GM10266 (cell line): ENCODE measurements around the gene ABCD4.
"Not testable (repeated sequence)": the region's sequence is repeated elsewhere in the genome, so short reads cannot be mapped to it uniquely, and the experiment has no call there.

Experiments
- DNase-seq: peaks from one replicate; pipeline ENCODE4 v3.0.0; 2012; ENCODE audit errors: extremely low spot score
- TF ChIP-seq, protein P1 (sequence below): IDR thresholded peaks from 2 replicates; pipeline ENCODE4 v1.5.1; 2012; ENCODE audit warnings: mild to moderate bottlenecking, low read depth; ENCODE audit not compliant: control insufficient read depth, insufficient read depth; ENCODE audit errors: missing control alignments

Gene ABCD4

DNA sequence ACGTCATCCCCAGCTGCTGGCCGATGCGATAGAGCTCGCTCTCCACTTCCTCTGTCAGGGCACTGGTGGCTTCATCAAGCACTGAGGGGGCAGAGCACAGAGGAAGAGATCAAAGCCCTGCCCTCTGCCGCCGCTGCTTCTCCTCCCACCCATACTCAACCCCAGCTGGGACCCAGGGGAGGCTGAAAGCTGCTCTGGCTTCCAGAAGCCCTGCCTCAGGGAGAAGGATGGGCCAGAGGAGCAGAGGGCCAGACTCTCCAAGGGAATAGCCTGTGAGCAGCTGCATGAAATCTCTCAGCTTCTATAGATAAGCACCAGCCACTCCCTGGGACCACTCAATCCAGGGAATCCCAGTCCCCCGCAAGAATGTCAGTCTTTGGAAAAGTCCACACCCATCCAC is 16.0 kb downstream of the ABCD4 start:
- DNase-seq = no peak
- TF ChIP-seq, protein P1, sequence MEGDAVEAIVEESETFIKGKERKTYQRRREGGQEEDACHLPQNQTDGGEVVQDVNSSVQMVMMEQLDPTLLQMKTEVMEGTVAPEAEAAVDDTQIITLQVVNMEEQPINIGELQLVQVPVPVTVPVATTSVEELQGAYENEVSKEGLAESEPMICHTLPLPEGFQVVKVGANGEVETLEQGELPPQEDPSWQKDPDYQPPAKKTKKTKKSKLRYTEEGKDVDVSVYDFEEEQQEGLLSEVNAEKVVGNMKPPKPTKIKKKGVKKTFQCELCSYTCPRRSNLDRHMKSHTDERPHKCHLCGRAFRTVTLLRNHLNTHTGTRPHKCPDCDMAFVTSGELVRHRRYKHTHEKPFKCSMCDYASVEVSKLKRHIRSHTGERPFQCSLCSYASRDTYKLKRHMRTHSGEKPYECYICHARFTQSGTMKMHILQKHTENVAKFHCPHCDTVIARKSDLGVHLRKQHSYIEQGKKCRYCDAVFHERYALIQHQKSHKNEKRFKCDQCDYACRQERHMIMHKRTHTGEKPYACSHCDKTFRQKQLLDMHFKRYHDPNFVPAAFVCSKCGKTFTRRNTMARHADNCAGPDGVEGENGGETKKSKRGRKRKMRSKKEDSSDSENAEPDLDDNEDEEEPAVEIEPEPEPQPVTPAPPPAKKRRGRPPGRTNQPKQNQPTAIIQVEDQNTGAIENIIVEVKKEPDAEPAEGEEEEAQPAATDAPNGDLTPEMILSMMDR = no peak

DNA sequence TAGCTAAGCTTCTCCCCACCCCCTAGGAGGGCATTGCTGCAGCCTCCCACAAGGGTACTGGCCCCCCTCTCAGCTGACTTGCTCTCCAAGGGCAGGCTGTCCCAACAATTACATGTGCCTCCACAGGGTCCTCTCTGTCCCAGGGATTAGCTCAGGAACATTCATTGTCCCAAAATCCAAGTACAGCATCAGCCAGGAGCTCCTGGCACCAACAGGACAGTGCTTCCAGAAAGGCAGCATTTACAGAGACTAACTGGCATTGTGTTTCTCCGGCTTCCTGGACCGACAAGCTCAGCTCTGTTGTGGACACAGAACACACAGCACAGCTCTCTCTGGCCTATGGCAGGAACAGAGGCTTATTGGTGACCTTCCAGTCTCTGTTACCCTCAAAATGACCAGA is 21.7 kb downstream of the ABCD4 start:
- no peak for DNase-seq
- TF ChIP-seq, protein P1 = no peak

- TF ChIP-seq, protein P1 = no peak
- no peak for DNase-seq
Observed at GRCh38 chr14:74278080-74278479, 24.7 kb downstream of the ABCD4 start.

GRCh38 chr14:74275241-74275841 is 27.4 kb downstream of the ABCD4 start:
- TF ChIP-seq, protein P1 = no peak
- no peak for DNase-seq

DNA sequence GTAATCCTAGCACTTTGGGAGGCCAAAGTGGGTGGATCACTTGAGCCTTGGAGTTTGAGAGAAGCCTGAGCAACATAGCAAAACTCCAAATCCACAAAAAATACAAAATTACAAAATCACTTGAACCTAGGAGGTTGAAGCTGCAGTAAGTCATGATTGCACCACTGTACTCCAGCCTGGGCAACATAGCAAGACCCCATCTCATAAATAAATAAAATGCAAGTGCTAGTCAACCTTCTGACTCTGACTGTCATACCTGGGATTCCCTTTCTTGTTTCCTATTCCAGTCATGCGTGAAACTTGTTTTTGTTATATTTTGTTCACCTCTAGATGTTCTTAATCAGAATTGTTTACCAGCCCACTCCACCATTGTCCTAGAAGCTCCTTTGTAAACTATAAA is 31.4 kb downstream of the ABCD4 start:
- no peak for DNase-seq
- TF ChIP-seq, protein P1 = no peak

DNA sequence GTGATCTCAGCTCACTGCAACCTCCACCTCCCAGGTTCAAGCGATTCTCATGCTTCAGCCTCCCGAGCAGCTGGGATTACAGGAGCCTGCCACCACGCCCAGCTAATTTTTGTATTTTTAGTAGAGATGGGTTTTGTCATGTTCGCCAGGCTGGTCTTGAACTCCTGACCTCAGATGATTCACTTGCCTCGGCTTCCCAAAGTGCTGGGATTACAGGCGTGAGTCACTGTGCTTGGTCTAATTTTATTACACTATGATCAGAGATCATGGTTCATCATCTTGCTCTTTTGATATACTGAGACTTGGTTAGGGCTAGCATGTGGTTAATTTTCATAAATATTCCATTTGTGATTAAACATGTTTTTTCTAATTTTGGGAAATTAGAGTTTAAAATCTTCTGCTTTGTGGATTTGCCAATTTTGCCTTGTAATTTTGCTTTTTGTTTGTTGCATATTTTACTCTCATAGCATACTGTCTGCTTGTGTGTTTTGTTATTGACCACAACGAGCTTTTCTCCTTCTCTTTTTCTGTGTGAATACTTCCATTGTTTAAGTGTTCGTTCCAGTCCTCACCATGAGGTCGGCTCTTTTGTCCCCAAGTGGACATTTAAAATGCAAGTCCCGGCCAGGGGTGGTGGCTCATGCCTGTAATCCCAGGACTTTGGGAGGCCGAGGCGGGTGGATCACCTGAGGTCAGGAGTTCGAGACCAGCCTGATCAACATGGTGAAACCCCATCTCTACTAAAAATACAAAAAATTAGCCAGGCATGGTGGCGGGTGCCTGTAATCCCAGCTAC is 32.2 kb downstream of the ABCD4 start:
- DNase-seq = not testable (repeated sequence)

DNA sequence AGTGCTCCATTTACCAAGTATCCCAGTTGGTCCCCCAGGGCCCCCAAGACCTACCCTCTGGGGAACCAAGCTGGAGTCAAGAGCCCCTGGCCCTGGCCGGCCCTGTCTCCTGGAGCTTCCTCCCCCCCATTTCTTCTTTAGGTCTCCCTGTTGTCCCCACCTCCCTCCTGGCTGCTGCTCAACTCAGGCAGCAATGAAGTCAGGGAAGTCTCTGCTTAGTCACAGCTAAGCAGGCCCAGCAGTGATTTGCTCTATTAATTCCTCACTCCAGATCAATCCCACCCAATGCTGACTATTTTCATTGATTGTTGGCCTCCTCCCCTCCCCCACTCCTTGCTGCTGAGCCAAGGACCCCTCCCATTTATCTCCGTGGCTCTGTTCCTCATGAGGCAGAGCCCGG is 35.1 kb downstream of the ABCD4 start:
- TF ChIP-seq, protein P1 = no peak
- no peak for DNase-seq

DNA sequence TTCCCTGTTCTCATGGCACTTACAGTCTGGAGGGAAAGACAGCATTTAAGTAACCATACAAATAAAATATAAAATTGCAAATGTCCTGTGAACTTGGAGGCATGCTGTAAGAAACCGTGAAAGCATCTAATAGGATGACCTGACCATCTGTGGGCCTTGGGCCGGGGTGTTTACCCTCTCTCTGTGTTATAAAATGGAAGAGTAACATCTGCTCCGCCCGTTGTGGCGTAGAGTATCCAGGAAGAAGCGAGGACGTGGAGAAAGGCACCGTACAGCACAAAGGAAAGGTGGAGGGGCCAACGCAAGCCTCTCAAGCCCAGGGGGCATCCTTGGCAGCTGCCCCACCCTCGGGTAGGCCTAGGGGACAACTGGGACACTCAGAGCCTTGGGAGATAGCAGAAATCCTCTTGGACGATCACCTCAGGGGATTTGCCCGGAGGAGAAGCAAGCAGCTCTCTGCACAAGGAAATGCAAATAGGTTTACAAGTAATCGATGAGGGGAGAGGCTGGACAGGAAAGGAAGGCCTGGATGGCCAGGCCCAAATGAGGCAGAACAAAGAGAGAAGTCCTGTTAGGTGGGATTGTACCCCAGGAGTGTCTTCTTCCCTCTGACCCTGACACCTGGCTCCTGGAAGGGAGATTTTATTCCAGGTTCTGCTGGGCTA is 37.3 kb downstream of the ABCD4 start:
- TF ChIP-seq, protein P1 = no peak

More for the DNA sequence above, 37.3 kb downstream of the ABCD4 start:
- DNase-seq = no peak
